GM18873 (cell line): Measurements from ENCODE around the gene CLDN6.
"Not testable (repeated sequence)": the region's sequence is repeated elsewhere in the genome, so short reads cannot be mapped to it uniquely, and the experiment has no call there.

ENCODE experiments used
- ATAC-seq: cut with Tn5 transposase; IDR thresholded peaks from one replicate; pipeline ENCODE4 v1.9.1; 2021; ENCODE audit warnings: mild to moderate bottlenecking, moderate library complexity, moderate number of reproducible peaks; ENCODE audit not compliant: unreplicated experiment, low FRiP score

Gene CLDN6

GRCh38 chr16:3052571-3053329 is 34.8 kb upstream of the CLDN6 start:
- ATAC-seq, result not testable (repeated sequence)

- no peak for ATAC-seq
Measured at GRCh38 chr16:3051494-3051893, 33.5 kb upstream of the CLDN6 start.

- ATAC-seq, result no peak
Measured at GRCh38 chr16:3051009-3051408, 33.0 kb upstream of the CLDN6 start.

GRCh38 chr16:3050487-3050886 is 32.5 kb upstream of the CLDN6 start:
- no peak for ATAC-seq

GRCh38 chr16:3049921-3050481 is 32.0 kb upstream of the CLDN6 start:
- no peak for ATAC-seq

- ATAC-seq, result no peak
Measured at GRCh38 chr16:3047387-3047720, 29.4 kb upstream of the CLDN6 start.

- no peak for ATAC-seq
Measured at GRCh38 chr16:3046641-3047386, 28.8 kb upstream of the CLDN6 start.

- ATAC-seq, result no peak
Measured at GRCh38 chr16:3045758-3046640, 28.0 kb upstream of the CLDN6 start, which contains the start of gene MMP25. MMP25 (plus strand) TSS chr16:3046561; CDS start chr16:3046918, 357 bp downstream.

GRCh38 chr16:3044708-3045107 is 26.7 kb upstream of the CLDN6 start:
- ATAC-seq, result no peak

- no peak for ATAC-seq
Measured at GRCh38 chr16:3042376-3042775, 24.4 kb upstream of the CLDN6 start.

GRCh38 chr16:3038896-3039295 is 20.9 kb upstream of the CLDN6 start:
- ATAC-seq, result no peak

- no peak for ATAC-seq
Measured at GRCh38 chr16:3038256-3038655, 20.3 kb upstream of the CLDN6 start.

GRCh38 chr16:3036726-3037315 is 18.8 kb upstream of the CLDN6 start, which contains the start of gene BICDL2:
BICDL2 (minus strand) TSS chr16:3036944; CDS start chr16:3035496, 1,448 bp downstream.
- ATAC-seq, result no peak

- no peak for ATAC-seq
Measured at GRCh38 chr16:3035972-3036725, 18.2 kb upstream of the CLDN6 start.

- ATAC-seq, result no peak
Measured at GRCh38 chr16:3035289-3035971, 17.4 kb upstream of the CLDN6 start.

- no peak for ATAC-seq
Measured at GRCh38 chr16:3032624-3033023, 14.6 kb upstream of the CLDN6 start.

GRCh38 chr16:3030222-3031212 is 12.5 kb upstream of the CLDN6 start:
- no peak for ATAC-seq
